HFFc6 (cell line): ENCODE measurements around the gene FXR1. TPM values are rescaled to one million over a fixed set of nuclear protein-coding genes. Genes with fewer than 3 reads are reported as not detected.

Experiments used
- DNase-seq: peaks from one replicate; pipeline ENCODE4 v3.0.0-alpha.2; 2018
- H3K27ac Mint-ChIP-seq: 2 replicates; pipeline ENCODE4 v1.8.0; 2020; ENCODE audit warnings: mild to moderate bottlenecking, mixed read lengths
- H3K27me3 Mint-ChIP-seq: 2 replicates; pipeline ENCODE4 v1.8.0; 2021; ENCODE audit warnings: mild to moderate bottlenecking, moderate library complexity, mixed read lengths; ENCODE audit not compliant: insufficient read depth
- H3K36me3 Mint-ChIP-seq: 2 replicates; pipeline ENCODE4 v1.8.0; 2021; ENCODE audit warnings: low read depth, mixed read lengths
- H3K4me1 Mint-ChIP-seq: 2 replicates; pipeline ENCODE4 v1.8.0; 2020; ENCODE audit warnings: low read depth, mixed read lengths
- H3K4me3 Mint-ChIP-seq: 2 replicates; pipeline ENCODE4 v1.8.0; 2020; ENCODE audit warnings: mild to moderate bottlenecking, moderate library complexity, mixed read lengths
- H3K9me3 Mint-ChIP-seq: 2 replicates; pipeline ENCODE4 v1.8.0; 2020; ENCODE audit warnings: mild to moderate bottlenecking, mixed read lengths
- CTCF ChIP-seq: fragments of 200-600 bp; sonication (generic); IDR thresholded peaks from 2 replicates; pipeline ENCODE4 v1.5.0; 2021; ENCODE audit warnings: antibody characterized with exemption, mild to moderate bottlenecking
- total RNA-seq, 6 experiments: library from RNA; stranded (reverse); fragmentation: NEBNext Ultra II Directional; extraction: Animal tissue kit (Norgen Biotek cat#: 25700); gene quantifications; 2 replicates in 1 of 6; 3 replicates in 5 of 6; pipeline ENCODE4 v1.2.3, GENCODE V29; 2021

Gene FXR1
- total RNA-seq, 6 experiments from 2014 or later = 159 to 213 (median 171) TPM

- H3K27ac Mint-ChIP-seq = no peak overlapping the region
- peaks cover 1% of the 10 kb centered on the region; the same call in 1 of the 2 replicates for H3K27me3 Mint-ChIP-seq
- DNase-seq = no peak
- H3K9me3 Mint-ChIP-seq = peaks cover 4% of the 10 kb centered on the region
- H3K36me3 Mint-ChIP-seq = peaks cover 28% of the 10 kb centered on the region
- no peak for TF ChIP-seq CTCF
- H3K4me3 Mint-ChIP-seq = no peak overlapping the region
- peaks cover 30% of the 10 kb centered on the region for H3K4me1 Mint-ChIP-seq
These were observed 1.6 kb upstream of the FXR1 start for GRCh38 chr3:180910823-180911222.

- Mint-ChIP-seq H3K27me3 (peaks cover 1% of the 10 kb centered on the region; the same call in 1 of the 2 replicates), H3K36me3 (peaks cover 29% of the 10 kb centered on the region), H3K4me1 (peaks cover 32% of the 10 kb centered on the region), H3K4me3 (peak overlapping the region; percentile 96), H3K9me3 (no peaks in the 10 kb centered on the region), H3K27ac (peak overlapping the region; percentile 87)
- TF ChIP-seq CTCF = no peak
- no peak for DNase-seq
These were observed 580 bp upstream of the FXR1 start for GRCh38 chr3:180911876-180912303.

DNA sequence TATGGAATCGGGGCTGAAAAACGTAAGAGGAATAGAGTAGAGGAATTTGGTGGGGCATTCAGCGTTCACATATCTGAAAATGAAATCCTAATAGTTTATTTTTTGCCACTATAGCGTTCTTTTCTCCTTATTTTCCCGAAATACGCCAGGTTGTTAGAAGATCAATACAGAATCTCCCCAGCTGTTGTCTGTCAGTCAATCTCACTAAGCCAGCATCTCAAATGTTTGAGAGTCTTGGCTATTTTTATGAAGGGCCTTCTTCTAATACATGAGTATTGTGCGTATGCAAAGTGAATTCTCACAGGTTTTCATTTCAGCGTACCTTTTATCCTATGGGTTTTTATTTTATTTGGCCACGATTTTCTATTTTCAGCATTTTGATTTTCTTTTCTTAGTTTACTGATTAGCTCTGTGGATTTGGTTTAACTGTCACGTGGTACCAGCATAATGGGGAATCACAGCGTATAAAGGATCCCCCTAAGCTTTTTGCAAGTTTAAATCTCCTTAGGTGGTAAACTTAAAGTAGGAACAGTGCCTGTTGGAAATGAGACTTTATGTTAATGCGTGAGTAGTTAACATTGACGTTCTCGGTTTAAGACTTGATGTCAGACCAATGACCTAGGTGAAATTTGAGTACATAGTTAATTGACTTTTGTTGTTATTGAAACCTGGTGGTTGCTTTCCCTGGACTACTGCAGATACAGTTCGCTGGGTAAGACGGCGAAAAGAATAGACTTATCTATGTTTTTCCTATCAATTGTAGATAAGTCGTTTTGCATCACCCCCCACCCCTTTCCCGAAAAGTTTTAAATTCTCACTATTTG is 1.3 kb downstream of the FXR1 start:
- H3K4me3 Mint-ChIP-seq = peak overlapping the region; percentile 96
- peaks cover 38% of the 10 kb centered on the region for H3K4me1 Mint-ChIP-seq
- peak overlapping the region; percentile 87 for H3K27ac Mint-ChIP-seq
- H3K36me3 Mint-ChIP-seq = peaks cover 29% of the 10 kb centered on the region
- no peak for TF ChIP-seq CTCF
- peaks cover 1% of the 10 kb centered on the region; the same call in 1 of the 2 replicates for H3K27me3 Mint-ChIP-seq
- DNase-seq = no peak
- H3K9me3 Mint-ChIP-seq = no peaks in the 10 kb centered on the region

GRCh38 chr3:180918542-180918941 is 6.1 kb downstream of the FXR1 start:
- no peaks in the 10 kb centered on the region for H3K9me3 Mint-ChIP-seq
- H3K27ac Mint-ChIP-seq = no peak overlapping the region
- no peak for TF ChIP-seq CTCF
- H3K36me3 Mint-ChIP-seq = peaks cover 28% of the 10 kb centered on the region
- DNase-seq = no peak
- peaks cover 40% of the 10 kb centered on the region for H3K4me1 Mint-ChIP-seq
- peaks cover 2% of the 10 kb centered on the region; the same call in 1 of the 2 replicates for H3K27me3 Mint-ChIP-seq
- no peak overlapping the region for H3K4me3 Mint-ChIP-seq

DNA sequence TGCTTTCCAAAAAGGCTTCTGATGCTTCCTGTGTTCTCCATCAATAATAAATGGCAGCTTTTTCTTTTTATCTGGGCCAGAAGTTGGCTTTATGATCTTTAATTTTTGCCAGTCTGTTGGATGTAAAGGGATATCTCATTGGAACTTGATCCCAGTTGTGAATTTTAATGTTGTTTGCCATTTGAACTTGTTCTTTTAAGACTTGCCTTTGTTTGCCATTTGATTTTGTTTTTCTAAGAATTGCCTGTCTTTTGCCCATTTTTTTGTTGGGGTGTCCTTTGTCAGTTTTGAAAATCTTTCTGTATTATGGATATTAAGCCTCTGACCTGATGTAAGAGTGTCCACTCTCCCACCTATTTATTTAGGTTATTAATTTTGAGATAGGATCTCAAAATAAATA is 9.8 kb downstream of the FXR1 start:
- peaks cover 5% of the 10 kb centered on the region; the same call in 1 of the 2 replicates for H3K36me3 Mint-ChIP-seq

More for the DNA sequence above, 9.8 kb downstream of the FXR1 start:
- Mint-ChIP-seq H3K4me1 (peaks cover 41% of the 10 kb centered on the region), H3K27ac (no peak overlapping the region), H3K4me3 (no peak overlapping the region), H3K9me3 (no peaks in the 10 kb centered on the region), H3K27me3 (peaks cover 2% of the 10 kb centered on the region; the same call in 1 of the 2 replicates)
- TF ChIP-seq CTCF = no peak
- DNase-seq = no peak
